Tibial nerve (tissue), 4 donors: ENCODE results near the gene PGLYRP4. TPM values are rescaled to one million over a fixed set of nuclear protein-coding genes. Genes with fewer than 3 reads are reported as not detected.
A peak's percentile ranks its signal among the peaks of the same experiment; 100 is the strongest.

ENCODE experiments used
- DNase-seq, 2 donors: peaks; one replicate each; pipeline ENCODE4 v3.0.0-alpha.2; 2019; ENCODE audit warnings: low spot score in 2 of 2
- H3K27ac ChIP-seq, 4 donors: fragments of 200-600 bp; sonication (generic) in 3 of 4; one replicate each; pipeline ENCODE4 v1.5.1; 2017 to 2019; ENCODE audit warnings: mild to moderate bottlenecking in 1 of 4
- H3K27me3 ChIP-seq, 2 donors: fragments of 200-600 bp; sonication (generic) in 1 of 2; one replicate each; pipeline versions ENCODE4 v1.5.1 to v1.6.0; 2017 to 2019
- H3K36me3 ChIP-seq, 3 donors: fragments of 200-600 bp; sonication (generic); one replicate each; pipeline ENCODE4 v1.5.1; 2018 to 2019
- H3K4me1 ChIP-seq, 4 donors: fragments of 200-600 bp; sonication (generic) in 3 of 4; one replicate each; pipeline ENCODE4 v1.5.1; 2017 to 2019
- H3K4me3 ChIP-seq, 4 donors: fragments of 200-600 bp; sonication (generic) in 3 of 4; one replicate each; pipeline ENCODE4 v1.5.1; 2017 to 2019; ENCODE audit warnings: mild to moderate bottlenecking in 1 of 4, moderate library complexity in 1 of 4
- H3K9me3 ChIP-seq, 4 donors: fragments of 200-600 bp; sonication (generic) in 3 of 4; one replicate each; pipeline ENCODE4 v1.5.1; 2017 to 2019
- EP300 ChIP-seq, 2 donors: sonication (generic); formaldehyde crosslinking; IDR thresholded peaks; one replicate each; pipeline ENCODE4 v1.6.1; 2017; ENCODE audit warnings: antibody characterized with exemption in 2 of 2, mild to moderate bottlenecking in 1 of 2
- POLR2A ChIP-seq, 2 donors: fragments of 450-650 bp; IDR thresholded peaks; one replicate each; pipeline ENCODE4 v1.6.1; 2017; ENCODE audit warnings: antibody characterized with exemption in 2 of 2, mild to moderate bottlenecking in 2 of 2, moderate library complexity in 2 of 2
- WGBS, 2 donors: methylation state at CpG; one replicate each; pipeline ENCODE4 v1.1.5; 2018; 5-methylcytosine and 5-hydroxymethylcytosine counted together
- total RNA-seq, 4 donors: library from RNA; depleted of rRNA; stranded (reverse); fragments of >200 nt; gene quantifications; one replicate each; pipeline ENCODE4 v1.1.0, GENCODE V29; 2016
- TF ChIP-seq, protein P1 (sequence below), 5 experiments: fragments of 200-600 bp in 3 of 5; fragments of 450-650 bp in 2 of 5; sonication (generic) in 3 of 5; IDR thresholded peaks; one replicate each; pipeline ENCODE4 v1.5.1; 2016 to 2019; ENCODE audit warnings: antibody characterized with exemption in 5 of 5, mild to moderate bottlenecking in 3 of 5, moderate library complexity in 2 of 5

Gene PGLYRP4
- total RNA-seq, 4 donors from 2014 or later = not detected

GRCh38 chr1:153379591-153379990, 30.9 kb upstream of the PGLYRP4 start:
- 92 to 93% methylated on average over 10 of the region's 10 CpGs for WGBS, 2 donors
- H3K9me3 ChIP-seq = peaks cover 0 to 26% (median 3%) of the 10 kb centered on the region in 4 donors
- no peak for DNase-seq
- TF ChIP-seq EP300 (IDR thresholded peaks at IDR 0.05) = no peak
- no peak for TF ChIP-seq POLR2A (IDR thresholded peaks at IDR 0.05)
- TF ChIP-seq, protein P1, sequence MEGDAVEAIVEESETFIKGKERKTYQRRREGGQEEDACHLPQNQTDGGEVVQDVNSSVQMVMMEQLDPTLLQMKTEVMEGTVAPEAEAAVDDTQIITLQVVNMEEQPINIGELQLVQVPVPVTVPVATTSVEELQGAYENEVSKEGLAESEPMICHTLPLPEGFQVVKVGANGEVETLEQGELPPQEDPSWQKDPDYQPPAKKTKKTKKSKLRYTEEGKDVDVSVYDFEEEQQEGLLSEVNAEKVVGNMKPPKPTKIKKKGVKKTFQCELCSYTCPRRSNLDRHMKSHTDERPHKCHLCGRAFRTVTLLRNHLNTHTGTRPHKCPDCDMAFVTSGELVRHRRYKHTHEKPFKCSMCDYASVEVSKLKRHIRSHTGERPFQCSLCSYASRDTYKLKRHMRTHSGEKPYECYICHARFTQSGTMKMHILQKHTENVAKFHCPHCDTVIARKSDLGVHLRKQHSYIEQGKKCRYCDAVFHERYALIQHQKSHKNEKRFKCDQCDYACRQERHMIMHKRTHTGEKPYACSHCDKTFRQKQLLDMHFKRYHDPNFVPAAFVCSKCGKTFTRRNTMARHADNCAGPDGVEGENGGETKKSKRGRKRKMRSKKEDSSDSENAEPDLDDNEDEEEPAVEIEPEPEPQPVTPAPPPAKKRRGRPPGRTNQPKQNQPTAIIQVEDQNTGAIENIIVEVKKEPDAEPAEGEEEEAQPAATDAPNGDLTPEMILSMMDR (IDR thresholded peaks at IDR 0.05) = no peak
- no peak overlapping the region for H3K27ac ChIP-seq
- no peaks in the 10 kb centered on the region for H3K27me3 ChIP-seq
- H3K4me3 ChIP-seq = no peak overlapping the region
- no peaks in the 10 kb centered on the region for H3K36me3 ChIP-seq
- H3K4me1 ChIP-seq = no peaks in the 10 kb centered on the region

DNA sequence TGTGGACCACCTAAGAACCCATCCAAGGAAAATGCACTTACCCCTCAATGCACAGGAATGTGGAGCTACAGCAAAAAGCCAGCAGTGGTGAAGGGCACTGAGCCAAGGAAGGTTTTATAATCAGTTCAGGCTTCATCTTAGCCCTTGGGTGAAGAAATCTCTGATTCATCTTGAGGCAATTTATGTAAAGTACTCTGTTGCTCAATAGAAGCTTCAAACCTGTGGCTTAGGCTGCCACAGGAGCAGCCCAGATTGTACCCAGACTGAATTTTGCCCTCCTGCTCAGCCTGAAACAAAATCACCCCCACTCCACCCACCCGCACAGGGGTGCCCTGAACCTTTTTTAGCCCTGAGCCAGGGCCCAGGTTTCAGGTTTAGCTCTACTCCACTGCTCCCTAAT, 26.9 kb upstream of the PGLYRP4 start, which contains the start of gene S100A12:
S100A12 (minus strand) TSS at position 111 of the 400 bp plus-strand sequence. CDS start 1,029 bp downstream, outside the sequence.
- DNase-seq = no peak
- peak in 1 of 2 donors; percentile 11 for TF ChIP-seq EP300 (IDR thresholded peaks at IDR 0.05)
- TF ChIP-seq, protein P1 (IDR thresholded peaks at IDR 0.05) = no peak
- no peaks in the 10 kb centered on the region for H3K27me3 ChIP-seq
- H3K4me1 ChIP-seq = no peaks in the 10 kb centered on the region
- H3K27ac ChIP-seq = no peak within 1 kb of the TSS
- H3K4me3 ChIP-seq = no peak within 1 kb of the TSS
- 86 to 100% methylated on average over 1 of the region's 1 CpG for WGBS, 2 donors
- no peaks in the 10 kb centered on the region for H3K36me3 ChIP-seq
- H3K9me3 ChIP-seq = peaks cover 0 to 3% (median 0%) of the 10 kb centered on the region in 4 donors

GRCh38 chr1:153374071-153374470, 25.4 kb upstream of the PGLYRP4 start:
- TF ChIP-seq EP300 (IDR thresholded peaks at IDR 0.05) = no peak
- TF ChIP-seq, protein P1 (IDR thresholded peaks at IDR 0.05) = no peak
- TF ChIP-seq POLR2A (IDR thresholded peaks at IDR 0.05) = no peak
- 57 to 76% methylated on average over 2 of the region's 2 CpGs for WGBS, 2 donors
- H3K4me3 ChIP-seq = no peak overlapping the region
- H3K36me3 ChIP-seq = no peaks in the 10 kb centered on the region
- H3K27me3 ChIP-seq = no peaks in the 10 kb centered on the region
- no peak overlapping the region for H3K27ac ChIP-seq
- no peaks in the 10 kb centered on the region for H3K9me3 ChIP-seq
- no peaks in the 10 kb centered on the region for H3K4me1 ChIP-seq
- DNase-seq = no peak

DNA sequence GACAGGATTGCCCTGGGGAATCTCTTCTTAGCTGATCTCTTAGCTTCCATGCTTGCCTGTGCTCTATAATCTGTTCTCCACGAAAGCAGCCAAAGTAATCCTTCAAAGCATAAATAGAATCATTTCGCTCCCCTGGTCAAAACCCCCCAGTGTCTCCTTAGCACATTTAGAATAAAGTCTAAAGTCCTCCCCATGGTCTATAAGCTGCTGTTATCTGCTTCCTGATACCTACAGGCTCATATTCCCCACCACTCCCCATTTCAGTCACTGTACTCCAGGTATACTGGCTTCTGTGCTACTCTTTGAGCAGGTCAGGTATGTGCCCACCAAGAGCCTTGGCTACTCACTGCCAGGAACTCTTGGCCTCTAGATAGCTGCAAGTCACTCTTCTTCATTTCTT, 23.9 kb upstream of the PGLYRP4 start:
- no peak for DNase-seq
- Histone ChIP-seq H3K27ac (no peak overlapping the region), H3K36me3 (no peaks in the 10 kb centered on the region), H3K4me1 (no peaks in the 10 kb centered on the region), H3K27me3 (no peaks in the 10 kb centered on the region), H3K4me3 (no peak overlapping the region), H3K9me3 (no peaks in the 10 kb centered on the region)
- TF ChIP-seq EP300 (IDR thresholded peaks at IDR 0.05) (no peak), POLR2A (IDR thresholded peaks at IDR 0.05) (no peak)
- TF ChIP-seq, protein P1 (IDR thresholded peaks at IDR 0.05) = no peak
- 87% methylated on average over 2 of the region's 2 CpGs for WGBS, 2 donors

DNA sequence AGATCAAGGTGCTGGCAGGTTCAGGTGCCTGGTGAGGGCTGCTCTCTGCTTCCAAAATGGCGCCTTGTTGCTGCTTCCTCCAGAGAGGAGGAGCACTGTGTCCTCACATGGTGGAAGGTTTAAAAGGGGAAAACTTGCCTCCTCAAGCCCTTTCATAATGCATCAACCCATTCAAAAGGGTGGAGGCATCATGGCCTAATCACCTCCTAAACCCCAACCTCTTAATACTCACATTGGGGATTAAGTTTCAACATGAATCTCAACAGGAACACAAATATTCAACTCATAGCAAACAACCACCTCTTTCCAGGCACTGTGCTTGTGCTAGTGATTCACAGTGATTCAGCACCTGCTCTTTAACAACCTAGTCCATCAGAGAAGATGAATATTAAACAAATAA, 22.6 kb upstream of the PGLYRP4 start:
- Histone ChIP-seq H3K4me3 (no peak overlapping the region), H3K27me3 (no peaks in the 10 kb centered on the region), H3K9me3 (no peaks in the 10 kb centered on the region), H3K4me1 (no peaks in the 10 kb centered on the region), H3K27ac (no peak overlapping the region), H3K36me3 (no peaks in the 10 kb centered on the region)
- 89 to 94% methylated on average over 1 of the region's 1 CpG for WGBS, 2 donors
- TF ChIP-seq, protein P1 (IDR thresholded peaks at IDR 0.05) = no peak
- no peak for TF ChIP-seq POLR2A (IDR thresholded peaks at IDR 0.05)
- no peak for TF ChIP-seq EP300 (IDR thresholded peaks at IDR 0.05)
- DNase-seq = no peak
